DND-41 (cell line): ENCODE results near the gene PTPRA.

Source experiments
- ATAC-seq: fragments of 200-7000 bp; cut with Tn5 transposase; 3 replicates; pipeline ENCODE4 v1.9.1; 2021; ENCODE audit warnings: low read depth; ENCODE audit not compliant: insufficient read depth
- DNase-seq: peaks from one replicate; pipeline ENCODE4 v3.0.0-alpha.2; 2020
- H2AFZ ChIP-seq: 2 replicates; pipeline ENCODE4 v1.6.0; 2012; ENCODE audit warnings: low read depth, low read length
- H3K27ac ChIP-seq: 2 replicates; pipeline ENCODE4 v1.5.1; 2012; ENCODE audit warnings: low read length, inconsistent platforms
- H3K27me3 ChIP-seq: fragments of 200-600 bp; sonication (generic); 2 replicates; pipeline ENCODE4 v1.6.0; 2012; ENCODE audit warnings: low read length, mild to moderate bottlenecking, inconsistent platforms; ENCODE audit not compliant: insufficient read depth, poor library complexity
- H3K36me3 ChIP-seq: 2 replicates; pipeline ENCODE4 v1.5.1; 2012; ENCODE audit warnings: low read length, inconsistent platforms; ENCODE audit not compliant: insufficient read depth
- H3K4me1 ChIP-seq: 2 replicates; pipeline ENCODE4 v1.5.1; 2012; ENCODE audit warnings: mild to moderate bottlenecking, low read length; ENCODE audit not compliant: insufficient read depth
- H3K4me2 ChIP-seq: 2 replicates; pipeline ENCODE4 v1.6.0; 2012; ENCODE audit warnings: mild to moderate bottlenecking, moderate library complexity, low read length, inconsistent platforms; ENCODE audit not compliant: insufficient read depth
- H3K4me3 ChIP-seq, 2 experiments: fragments of 200-600 bp in 1 of 2; shearing (Covaris generic) in 1 of 2; 2 replicates each; pipeline ENCODE4 v1.5.1; 2012 to 2016; ENCODE audit warnings: inconsistent platforms in 2 of 2, low read length in 2 of 2, mild to moderate bottlenecking in 2 of 2, low read depth in 1 of 2, moderate library complexity in 1 of 2
- H3K79me2 ChIP-seq: 2 replicates; pipeline ENCODE4 v1.6.0; 2012; ENCODE audit warnings: low read length, inconsistent platforms; ENCODE audit not compliant: insufficient read depth
- H3K9ac ChIP-seq: 2 replicates; pipeline ENCODE4 v1.6.0; 2012; ENCODE audit warnings: low read depth, mild to moderate bottlenecking, inconsistent platforms, low read length, moderate library complexity
- H3K9me3 ChIP-seq: 2 replicates; pipeline ENCODE4 v1.5.1; 2012; ENCODE audit warnings: low read length, moderate library complexity, mild to moderate bottlenecking, inconsistent platforms; ENCODE audit not compliant: insufficient read depth, severe bottlenecking
- H4K20me1 ChIP-seq: 2 replicates; pipeline ENCODE4 v1.6.0; 2012; ENCODE audit warnings: low read length; ENCODE audit not compliant: insufficient read depth
- EZH2 ChIP-seq: IDR thresholded peaks from 3 replicates; pipeline ENCODE4 v1.6.1; 2012; ENCODE audit warnings: borderline replicate concordance, low read depth, mild to moderate bottlenecking, moderate library complexity, low read length, inconsistent platforms; ENCODE audit not compliant: severe bottlenecking
- TF ChIP-seq, protein P1 (sequence below): IDR thresholded peaks from 2 replicates; pipeline ENCODE4 v1.5.1; 2012; ENCODE audit warnings: borderline replicate concordance, low read length, moderate library complexity, mild to moderate bottlenecking; ENCODE audit not compliant: poor library complexity, severe bottlenecking; ENCODE audit errors: extremely low read depth

The PTPRA gene

DNA sequence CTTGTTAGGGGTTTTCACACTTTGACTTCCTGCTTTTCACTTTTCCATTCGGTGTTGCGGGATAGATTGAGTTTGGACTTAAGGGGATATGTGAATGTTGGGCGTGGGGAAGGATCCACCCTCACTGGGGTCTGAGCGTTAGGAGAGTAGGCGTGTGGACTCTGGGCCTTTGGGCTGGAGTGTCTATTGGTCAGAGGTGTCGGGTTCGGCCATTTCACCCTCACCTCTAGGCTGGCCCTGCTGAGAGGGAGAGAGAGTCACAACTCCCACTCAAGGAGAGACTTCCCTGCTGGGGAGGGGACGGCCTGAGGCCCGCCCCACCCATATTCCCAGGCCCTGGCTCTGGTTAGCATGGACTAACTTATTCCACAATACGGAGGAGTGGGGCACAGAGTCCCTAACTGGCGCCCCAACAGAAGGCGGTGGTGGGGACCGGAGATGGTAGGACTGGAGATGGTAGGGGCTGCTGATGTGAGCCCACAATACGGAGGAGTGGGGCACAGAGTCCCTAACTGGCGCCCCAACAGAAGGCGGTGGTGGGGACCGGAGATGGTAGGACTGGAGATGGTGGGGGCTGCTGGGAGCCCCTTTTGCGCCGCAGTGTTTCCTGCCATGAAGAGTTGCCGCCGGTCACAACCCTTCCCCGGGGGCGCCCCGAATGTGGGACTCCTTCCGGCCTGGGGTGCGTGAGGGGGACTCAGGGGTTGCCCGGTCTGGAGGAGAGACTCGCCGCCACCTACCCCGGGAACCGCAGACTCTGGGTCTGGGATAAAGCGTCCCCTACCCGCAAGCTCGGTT lies 1.4 kb upstream of the PTPRA start:
- H3K4me3 ChIP-seq, result peak overlapping the region; percentile 26 to 95; a peak in 3 of 4 replicates
- H3K79me2 ChIP-seq, result peaks cover 32% of the 10 kb centered on the region
- DNase-seq (no peak), ATAC-seq (peak; percentile 0; the same call in 2 of the 3 replicates)
- no peak overlapping the region for H3K27ac ChIP-seq
- H3K36me3 ChIP-seq, result peaks cover 15% of the 10 kb centered on the region
- H3K4me2 ChIP-seq, result peak overlapping the region; percentile 77
- peaks cover 30% of the 10 kb centered on the region for H3K27me3 ChIP-seq
- TF ChIP-seq EZH2, result no peak
- TF ChIP-seq, protein P1, sequence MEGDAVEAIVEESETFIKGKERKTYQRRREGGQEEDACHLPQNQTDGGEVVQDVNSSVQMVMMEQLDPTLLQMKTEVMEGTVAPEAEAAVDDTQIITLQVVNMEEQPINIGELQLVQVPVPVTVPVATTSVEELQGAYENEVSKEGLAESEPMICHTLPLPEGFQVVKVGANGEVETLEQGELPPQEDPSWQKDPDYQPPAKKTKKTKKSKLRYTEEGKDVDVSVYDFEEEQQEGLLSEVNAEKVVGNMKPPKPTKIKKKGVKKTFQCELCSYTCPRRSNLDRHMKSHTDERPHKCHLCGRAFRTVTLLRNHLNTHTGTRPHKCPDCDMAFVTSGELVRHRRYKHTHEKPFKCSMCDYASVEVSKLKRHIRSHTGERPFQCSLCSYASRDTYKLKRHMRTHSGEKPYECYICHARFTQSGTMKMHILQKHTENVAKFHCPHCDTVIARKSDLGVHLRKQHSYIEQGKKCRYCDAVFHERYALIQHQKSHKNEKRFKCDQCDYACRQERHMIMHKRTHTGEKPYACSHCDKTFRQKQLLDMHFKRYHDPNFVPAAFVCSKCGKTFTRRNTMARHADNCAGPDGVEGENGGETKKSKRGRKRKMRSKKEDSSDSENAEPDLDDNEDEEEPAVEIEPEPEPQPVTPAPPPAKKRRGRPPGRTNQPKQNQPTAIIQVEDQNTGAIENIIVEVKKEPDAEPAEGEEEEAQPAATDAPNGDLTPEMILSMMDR, result no peak
- H2AFZ ChIP-seq, result peak overlapping the region; percentile 91
- peak overlapping the region; percentile 86 for H3K9ac ChIP-seq
- peaks cover 42% of the 10 kb centered on the region for H3K4me1 ChIP-seq
- H3K9me3 ChIP-seq, result no peaks in the 10 kb centered on the region
- H4K20me1 ChIP-seq, result peaks cover 18% of the 10 kb centered on the region

DNA sequence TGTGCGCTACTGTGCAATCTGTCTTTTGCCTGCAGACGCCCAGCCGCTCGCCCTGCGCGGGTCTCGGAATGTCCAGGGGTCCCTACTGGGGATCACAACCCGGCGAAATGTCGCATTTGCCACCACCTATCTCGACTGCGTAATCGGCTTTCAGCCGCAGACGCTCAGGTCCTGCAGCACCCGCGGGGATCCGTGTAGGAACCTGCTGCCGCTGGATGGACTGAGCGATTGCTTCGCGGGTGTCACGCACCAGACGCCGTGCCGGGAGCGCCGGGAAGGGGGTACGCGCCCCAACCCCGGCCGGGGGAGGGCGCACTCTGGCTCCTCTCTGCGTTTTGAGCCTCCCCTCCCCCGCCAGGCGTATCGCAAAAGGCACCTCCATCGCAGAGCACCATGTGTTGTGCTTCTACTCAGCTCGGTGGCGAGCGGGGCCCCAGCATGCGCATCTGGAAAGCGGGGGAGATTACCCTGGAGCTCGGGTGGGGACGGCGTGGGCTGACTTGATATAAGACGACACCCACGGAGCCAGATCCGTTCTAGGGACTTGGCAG lies 747 bp upstream of the PTPRA start:
- DNase-seq, result peak; percentile 72
- Histone ChIP-seq H3K36me3 (peaks cover 20% of the 10 kb centered on the region), H4K20me1 (peaks cover 18% of the 10 kb centered on the region), H3K27me3 (peaks cover 30% of the 10 kb centered on the region), H3K9me3 (no peaks in the 10 kb centered on the region), H2AFZ (peak overlapping the region; percentile 91), H3K27ac (peak overlapping the region; percentile 52), H3K9ac (peak overlapping the region; percentile 86), H3K4me3 (peak overlapping the region; percentile 26 to 95; a peak in 3 of 4 replicates), H3K79me2 (peaks cover 39% of the 10 kb centered on the region), H3K4me2 (peak overlapping the region; percentile 77), H3K4me1 (peaks cover 42% of the 10 kb centered on the region)
- TF ChIP-seq, protein P1, result peak; percentile 65
- TF ChIP-seq EZH2, result peak; percentile 98
- peak; percentile 40 for ATAC-seq

DNA sequence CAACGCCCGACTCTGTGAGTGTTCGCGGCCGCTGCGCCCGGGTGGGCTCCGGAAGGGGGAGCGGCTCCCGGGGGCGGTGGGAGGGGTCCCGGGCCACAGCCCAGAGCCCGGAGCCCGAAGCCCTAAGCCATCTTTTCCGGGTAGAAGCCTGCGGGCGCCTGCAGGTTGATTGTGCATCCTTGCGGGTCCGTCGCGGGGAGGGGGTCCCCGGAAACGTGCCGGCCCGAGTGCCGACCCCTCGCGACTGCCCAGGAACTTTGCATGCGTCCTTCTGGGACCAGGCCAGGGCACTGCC lies 413 bp downstream of the PTPRA start:
- no peak for TF ChIP-seq EZH2
- TF ChIP-seq, protein P1, result no peak
- Histone ChIP-seq H3K9ac (peak overlapping the region; percentile 86), H3K4me3 (peak overlapping the region; percentile 90 to 95), H3K4me2 (peak overlapping the region; percentile 77), H3K27me3 (peaks cover 30% of the 10 kb centered on the region), H3K9me3 (no peaks in the 10 kb centered on the region), H3K4me1 (peaks cover 42% of the 10 kb centered on the region), H2AFZ (peak overlapping the region; percentile 84), H3K36me3 (peaks cover 20% of the 10 kb centered on the region), H3K27ac (peak overlapping the region; percentile 81), H4K20me1 (peaks cover 18% of the 10 kb centered on the region), H3K79me2 (peaks cover 49% of the 10 kb centered on the region)
- peak; percentile 88 for DNase-seq
- peak; percentile 75 for ATAC-seq
